HG03354 (cell line): ENCODE results near the gene FZR1.
"Not testable (repeated sequence)": the region's sequence is repeated elsewhere in the genome, so short reads cannot be mapped to it uniquely, and the experiment has no call there.

Experiments
- ATAC-seq: cut with Tn5 transposase; IDR thresholded peaks from one replicate; pipeline ENCODE4 v1.9.1; 2021; ENCODE audit warnings: mild to moderate bottlenecking; ENCODE audit not compliant: unreplicated experiment, poor library complexity, severe bottlenecking

The FZR1 gene

GRCh38 chr19:3557461-3558248 is 51.5 kb downstream of the FZR1 start, which contains the start of gene MFSD12:
Gene MFSD12 (minus strand): TSS chr19:3557586. CDS start chr19:3557403, 183 bp downstream.
- ATAC-seq, result peak; percentile 83

GRCh38 chr19:3563709-3564524 is 57.8 kb downstream of the FZR1 start:
- ATAC-seq, result no peak

DNA sequence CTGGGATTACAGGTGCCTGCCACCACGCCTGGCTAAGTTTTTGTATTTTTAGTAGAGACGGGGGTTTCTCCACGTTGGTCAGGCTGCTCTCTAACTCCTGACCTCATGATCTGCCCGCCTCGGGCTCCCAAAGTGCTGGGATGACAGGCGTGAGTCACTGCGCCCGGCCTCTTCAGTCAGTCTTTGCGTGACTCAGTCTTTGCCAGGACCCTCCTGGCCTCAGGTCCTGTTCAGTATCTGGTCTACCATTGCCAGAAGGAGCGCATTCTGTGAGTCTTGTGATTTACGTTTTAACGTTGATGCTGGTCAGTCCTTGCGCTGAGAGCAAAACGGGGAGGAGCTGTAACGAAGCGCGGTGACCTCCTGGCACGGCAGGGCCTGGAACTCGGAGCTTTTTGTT is 59.0 kb downstream of the FZR1 start:
- ATAC-seq, result no peak

DNA sequence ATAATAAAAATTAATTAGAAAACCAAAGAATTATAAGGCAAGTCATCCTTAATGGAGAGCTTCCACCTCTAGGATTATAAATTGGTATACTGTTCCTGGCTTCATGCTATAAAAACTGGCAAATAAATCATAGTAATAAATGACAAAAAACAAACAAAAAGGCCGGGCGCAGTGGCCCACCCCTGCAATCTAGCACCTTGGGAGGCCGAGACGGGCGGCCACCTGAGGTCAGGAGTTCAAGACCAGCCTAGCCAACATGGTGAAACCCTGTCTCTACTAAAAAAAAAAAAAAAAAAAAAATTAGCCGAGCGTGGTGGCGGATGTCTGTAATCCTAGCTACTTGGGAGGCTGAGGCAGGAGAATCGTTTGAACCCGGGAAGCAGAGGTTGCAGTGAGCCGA is 63.9 kb downstream of the FZR1 start:
- not testable (repeated sequence) for ATAC-seq

- no peak for ATAC-seq
Observed at GRCh38 chr19:3570606-3571011, 64.5 kb downstream of the FZR1 start.

GRCh38 chr19:3572132-3572854 is 66.2 kb downstream of the FZR1 start:
- peak; percentile 86 for ATAC-seq

- no peak for ATAC-seq
Observed at GRCh38 chr19:3572855-3573161, 66.7 kb downstream of the FZR1 start, which contains the start of gene HMG20B. Gene HMG20B (plus strand): TSS chr19:3572944. CDS start chr19:3573310, 366 bp downstream.

GRCh38 chr19:3573162-3573857 is 67.2 kb downstream of the FZR1 start:
- ATAC-seq, result peak; percentile 17

DNA sequence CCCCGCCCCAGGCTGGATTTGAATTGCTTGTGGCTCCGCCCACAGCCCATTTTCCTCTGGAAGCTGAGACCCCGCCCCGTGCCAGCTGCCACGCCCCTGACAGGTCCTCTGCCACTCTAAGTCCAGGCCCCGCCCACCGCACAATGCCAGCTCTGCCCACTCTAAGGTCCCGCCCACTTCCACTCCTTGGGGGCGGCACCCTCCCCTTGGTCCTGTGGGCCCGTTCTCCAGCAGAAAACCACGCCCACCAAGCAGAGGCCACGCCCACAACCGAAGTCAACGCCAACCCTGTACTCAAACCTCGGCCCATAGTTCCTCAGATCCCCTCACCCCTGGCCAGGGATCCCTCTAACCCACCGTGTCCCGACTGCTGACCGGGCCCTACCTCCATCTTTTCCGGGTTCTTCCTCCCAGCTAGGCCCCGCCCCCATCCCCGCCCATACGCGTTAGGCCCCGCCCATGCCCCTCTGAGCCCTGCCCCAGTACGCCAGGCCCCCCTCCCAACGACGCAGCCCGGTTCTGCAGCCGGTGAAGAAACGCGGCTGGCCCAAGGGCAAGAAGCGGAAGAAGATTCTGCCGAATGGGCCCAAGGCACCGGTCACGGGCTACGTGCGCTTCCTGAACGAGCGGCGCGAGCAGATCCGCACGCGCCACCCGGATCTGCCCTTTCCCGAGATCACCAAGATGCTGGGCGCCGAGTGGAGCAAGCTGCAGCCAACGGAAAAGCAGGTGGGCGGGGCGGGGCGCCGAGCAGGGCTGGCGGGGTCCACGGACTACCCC is 67.9 kb downstream of the FZR1 start:
- ATAC-seq, result no peak

- no peak for ATAC-seq
Observed at GRCh38 chr19:3575260-3575741, 69.2 kb downstream of the FZR1 start.

DNA sequence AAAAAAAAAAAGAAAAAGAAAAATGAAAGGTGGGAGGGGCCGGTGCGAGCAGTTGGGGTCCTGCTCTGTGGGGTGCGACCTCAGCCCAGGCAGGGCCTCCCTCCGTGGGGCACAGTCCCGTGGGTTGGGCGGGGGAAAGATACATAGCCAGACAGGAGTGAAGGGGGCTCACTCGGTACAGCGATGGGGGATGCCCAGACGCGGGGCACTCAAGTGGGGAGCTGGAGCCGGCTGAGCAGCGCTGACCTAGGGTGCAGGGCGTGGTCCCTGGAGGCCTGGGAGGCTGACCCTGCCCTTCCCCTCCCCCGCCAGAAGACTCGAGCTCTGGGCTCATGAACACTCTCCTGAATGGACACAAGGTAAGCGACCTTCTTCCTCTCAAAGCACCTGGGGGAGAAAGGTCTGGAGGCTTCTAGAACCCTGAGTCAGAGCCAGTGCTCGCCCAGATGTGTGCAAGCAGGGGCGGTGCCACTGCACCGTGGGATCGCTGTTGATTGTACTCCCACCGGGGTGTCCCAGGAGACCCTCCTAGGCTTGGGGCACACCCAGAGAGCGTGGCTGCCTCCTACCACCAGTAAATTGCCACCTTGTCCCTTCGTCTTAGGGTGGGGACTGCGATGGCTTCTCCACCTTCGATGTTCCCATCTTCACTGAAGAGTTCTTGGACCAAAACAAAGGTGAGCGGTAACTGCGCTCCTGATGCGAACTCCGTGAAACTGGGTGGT is 70.0 kb downstream of the FZR1 start:
- no peak for ATAC-seq

GRCh38 chr19:3576696-3577443 is 70.8 kb downstream of the FZR1 start:
- ATAC-seq, result no peak

DNA sequence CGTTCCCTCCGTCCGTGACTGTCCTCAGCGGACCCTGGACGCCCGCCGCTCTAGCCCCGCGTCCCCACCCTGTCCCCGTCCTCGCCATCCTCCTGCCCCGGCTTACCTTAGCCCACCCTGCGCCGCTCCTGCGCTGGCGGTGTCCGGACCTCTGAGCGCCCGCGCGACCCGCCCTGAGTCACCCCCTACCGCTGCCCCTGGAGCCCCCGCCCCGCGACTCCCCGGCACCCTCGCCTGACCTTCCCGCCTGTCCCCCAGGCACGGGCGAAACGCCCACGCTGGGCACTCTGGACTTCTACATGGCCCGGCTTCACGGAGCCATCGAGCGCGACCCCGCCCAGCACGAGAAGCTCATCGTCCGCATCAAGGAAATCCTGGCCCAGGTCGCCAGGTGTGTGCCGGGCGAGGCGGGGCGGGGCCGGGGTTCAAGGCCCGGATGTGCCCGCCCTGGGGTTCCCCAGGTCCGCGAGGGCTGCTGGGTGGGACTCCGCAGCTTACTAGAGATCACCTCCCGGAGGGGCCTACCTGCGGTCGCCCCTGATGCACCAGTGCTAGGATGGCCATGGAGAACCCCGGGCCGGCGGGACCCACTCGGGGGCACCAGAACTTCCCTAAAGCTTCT is 71.7 kb downstream of the FZR1 start:
- no peak for ATAC-seq

DNA sequence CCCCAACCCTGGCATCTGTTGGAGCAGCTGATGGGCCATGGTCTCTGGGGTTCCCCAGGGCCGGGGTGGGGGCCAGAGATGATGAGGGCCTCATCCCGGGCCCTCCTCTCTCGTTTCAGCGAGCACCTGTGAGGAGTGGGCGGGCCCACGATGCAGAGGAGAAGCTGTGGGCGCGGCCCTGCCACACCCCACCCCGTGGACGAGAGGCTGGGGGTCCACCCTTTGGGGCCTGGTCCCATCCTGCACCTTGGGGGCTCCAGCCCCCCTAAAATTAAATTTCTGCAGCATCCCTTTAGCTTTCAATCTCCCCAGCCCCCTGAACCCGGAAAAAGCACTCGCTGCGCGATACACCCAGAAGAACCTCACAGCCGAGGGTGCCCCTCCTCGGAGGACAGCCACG is 72.3 kb downstream of the FZR1 start:
- no peak for ATAC-seq

GRCh38 chr19:3580156-3580934 is 74.2 kb downstream of the FZR1 start:
- no peak for ATAC-seq

DNA sequence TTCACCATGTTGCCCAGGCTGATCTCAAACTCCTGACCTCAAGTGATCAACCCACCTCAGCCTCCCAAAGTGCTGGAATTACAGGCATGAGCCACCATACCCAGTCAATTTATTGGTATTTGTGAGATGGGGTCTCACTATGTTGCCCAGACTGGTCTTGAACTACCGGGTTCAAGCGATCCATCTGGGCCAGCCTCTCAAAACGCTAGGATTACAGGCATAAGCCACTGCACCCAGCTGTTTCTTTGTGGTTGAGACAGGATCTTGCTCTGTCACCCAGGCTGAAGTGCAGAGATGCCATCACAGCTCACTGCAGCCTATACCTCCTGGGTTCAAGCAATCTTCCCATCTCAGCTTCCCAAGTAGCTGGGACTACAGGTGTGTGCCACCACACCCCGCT is 75.7 kb downstream of the FZR1 start:
- ATAC-seq, result not testable (repeated sequence)
